Mesothelial cell of epicardium (in vitro differentiated cells): ENCODE results near the gene MTHFS. TPM values are rescaled to one million over a fixed set of nuclear protein-coding genes. Genes with fewer than 3 reads are reported as not detected.

ENCODE experiments used
- DNase-seq, 2 experiments: peaks; one replicate each; pipeline ENCODE4 v3.0.0; 2021; ENCODE audit warnings: low spot score in 2 of 2; ENCODE audit not compliant: unreplicated experiment in 2 of 2
- H3K27ac Mint-ChIP-seq: 2 replicates; pipeline ENCODE4 v1.8.0; 2021; ENCODE audit warnings: mixed read lengths
- H3K27me3 Mint-ChIP-seq: 2 replicates; pipeline ENCODE4 v1.8.0; 2021; ENCODE audit warnings: low read depth, mixed read lengths
- H3K36me3 Mint-ChIP-seq: 2 replicates; pipeline ENCODE4 v1.8.0; 2021; ENCODE audit warnings: mixed read lengths
- H3K4me1 Mint-ChIP-seq: 2 replicates; pipeline ENCODE4 v1.8.0; 2021; ENCODE audit warnings: mixed read lengths
- H3K4me3 Mint-ChIP-seq: 2 replicates; pipeline ENCODE4 v1.8.0; 2021; ENCODE audit warnings: mild to moderate bottlenecking, moderate library complexity, mixed read lengths
- H3K9me3 Mint-ChIP-seq: 2 replicates; pipeline ENCODE4 v1.8.0; 2021; ENCODE audit warnings: mixed read lengths
- total RNA-seq: library from RNA; stranded (reverse); gene quantifications from 3 replicates; pipeline ENCODE4 v1.2.1, GENCODE V29; 2021
- TF ChIP-seq, protein P1 (sequence below): fragments of 200-600 bp; sonication (generic); IDR thresholded peaks from one replicate; pipeline ENCODE4 v1.5.0; 2021; ENCODE audit warnings: antibody characterized with exemption; ENCODE audit not compliant: unreplicated experiment

MTHFS gene
- total RNA-seq, 1 donor from 2014 or later = 13.7 TPM

DNA sequence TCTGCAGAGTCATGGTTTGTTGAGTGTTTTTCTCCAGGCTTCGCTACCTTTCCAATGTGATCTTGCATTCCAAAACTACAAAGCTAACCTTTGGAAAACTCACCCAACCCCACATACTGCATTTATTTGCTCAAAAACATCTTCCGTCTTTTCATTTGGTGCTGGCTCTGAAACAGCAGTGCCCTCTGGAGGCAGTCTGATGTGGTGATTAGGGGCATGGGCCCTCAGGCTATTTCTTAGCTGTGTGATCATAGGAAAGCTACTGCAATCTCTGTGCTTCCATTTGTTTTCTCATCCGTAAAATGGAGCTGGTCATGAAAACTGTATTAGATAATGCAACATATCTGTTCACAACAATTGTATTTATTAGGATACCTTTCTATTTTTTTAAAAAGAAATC, 47.0 kb downstream of the MTHFS start:
- H3K9me3 Mint-ChIP-seq = no peaks in the 10 kb centered on the region
- no peaks in the 10 kb centered on the region for H3K4me1 Mint-ChIP-seq
- no peak for DNase-seq
- no peak overlapping the region for H3K27ac Mint-ChIP-seq
- no peak overlapping the region for H3K4me3 Mint-ChIP-seq
- peaks cover 7% of the 10 kb centered on the region for H3K36me3 Mint-ChIP-seq
- no peaks in the 10 kb centered on the region for H3K27me3 Mint-ChIP-seq
- TF ChIP-seq, protein P1, sequence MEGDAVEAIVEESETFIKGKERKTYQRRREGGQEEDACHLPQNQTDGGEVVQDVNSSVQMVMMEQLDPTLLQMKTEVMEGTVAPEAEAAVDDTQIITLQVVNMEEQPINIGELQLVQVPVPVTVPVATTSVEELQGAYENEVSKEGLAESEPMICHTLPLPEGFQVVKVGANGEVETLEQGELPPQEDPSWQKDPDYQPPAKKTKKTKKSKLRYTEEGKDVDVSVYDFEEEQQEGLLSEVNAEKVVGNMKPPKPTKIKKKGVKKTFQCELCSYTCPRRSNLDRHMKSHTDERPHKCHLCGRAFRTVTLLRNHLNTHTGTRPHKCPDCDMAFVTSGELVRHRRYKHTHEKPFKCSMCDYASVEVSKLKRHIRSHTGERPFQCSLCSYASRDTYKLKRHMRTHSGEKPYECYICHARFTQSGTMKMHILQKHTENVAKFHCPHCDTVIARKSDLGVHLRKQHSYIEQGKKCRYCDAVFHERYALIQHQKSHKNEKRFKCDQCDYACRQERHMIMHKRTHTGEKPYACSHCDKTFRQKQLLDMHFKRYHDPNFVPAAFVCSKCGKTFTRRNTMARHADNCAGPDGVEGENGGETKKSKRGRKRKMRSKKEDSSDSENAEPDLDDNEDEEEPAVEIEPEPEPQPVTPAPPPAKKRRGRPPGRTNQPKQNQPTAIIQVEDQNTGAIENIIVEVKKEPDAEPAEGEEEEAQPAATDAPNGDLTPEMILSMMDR = no peak

DNA sequence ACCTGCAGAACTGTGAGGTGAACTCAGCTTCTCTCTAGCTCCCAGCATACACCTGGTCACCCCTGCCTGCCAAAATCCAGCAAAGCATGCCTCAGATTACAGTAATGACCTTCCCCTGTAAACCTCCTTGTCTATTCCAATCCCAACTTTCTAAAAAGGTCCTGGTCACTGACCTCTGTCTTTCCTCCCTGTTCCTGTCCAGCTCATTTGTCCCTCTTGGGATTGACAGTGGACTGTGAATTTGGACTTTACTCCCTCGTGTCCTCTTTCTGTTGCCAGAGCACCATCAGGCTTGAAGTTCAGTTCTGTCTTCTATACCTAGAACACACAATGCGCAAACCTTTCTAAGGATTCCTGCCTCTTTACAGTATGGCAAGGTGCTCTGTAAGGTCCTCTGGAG, 50.3 kb downstream of the MTHFS start:
- no peak for DNase-seq
- Mint-ChIP-seq H3K9me3 (no peaks in the 10 kb centered on the region), H3K27me3 (no peaks in the 10 kb centered on the region), H3K4me1 (no peaks in the 10 kb centered on the region), H3K36me3 (peaks cover 18% of the 10 kb centered on the region), H3K27ac (no peak overlapping the region), H3K4me3 (no peak overlapping the region)
- TF ChIP-seq, protein P1 = no peak

DNA sequence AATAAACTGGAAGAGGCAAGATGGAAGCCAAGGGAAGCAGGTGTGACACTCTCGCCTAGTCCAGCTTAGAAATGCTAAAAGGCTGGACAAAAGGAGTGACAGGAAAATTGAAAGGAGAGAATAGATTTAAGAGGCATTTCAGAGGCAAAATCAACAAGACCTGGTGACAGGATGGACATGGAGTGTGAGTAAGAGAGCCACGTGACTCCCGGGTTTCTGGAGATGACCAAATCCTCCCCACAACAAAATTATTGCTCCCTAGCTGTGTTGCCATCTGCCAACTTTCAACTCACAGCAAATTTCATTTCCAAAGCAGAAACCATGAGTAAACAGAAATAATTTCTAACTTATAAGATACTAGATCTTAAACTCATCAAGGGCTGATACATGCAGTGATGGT, 52.6 kb downstream of the MTHFS start:
- Mint-ChIP-seq H3K36me3 (peaks cover 21% of the 10 kb centered on the region), H3K4me1 (no peaks in the 10 kb centered on the region), H3K27ac (no peak overlapping the region), H3K9me3 (no peaks in the 10 kb centered on the region), H3K27me3 (no peaks in the 10 kb centered on the region), H3K4me3 (no peak overlapping the region)
- TF ChIP-seq, protein P1 = no peak
- no peak for DNase-seq

DNA sequence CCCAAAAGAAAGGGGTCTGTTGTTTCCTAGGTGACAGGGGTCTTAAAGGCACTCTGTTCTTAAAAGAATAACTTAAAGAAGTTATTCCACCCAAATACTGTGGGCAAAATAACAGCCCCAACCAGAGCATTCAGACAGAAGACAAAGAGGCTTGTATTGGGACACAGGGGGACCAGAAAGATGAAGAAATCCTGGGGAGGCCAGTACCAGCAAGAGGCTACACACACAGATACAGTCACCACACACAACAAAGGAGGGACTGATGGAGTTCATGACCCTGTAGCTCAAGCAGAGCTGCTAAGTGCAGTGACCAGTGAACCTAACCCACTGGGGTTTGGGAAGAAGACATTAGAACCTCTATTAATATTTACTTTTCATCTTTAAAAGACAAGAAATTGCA, 59.0 kb downstream of the MTHFS start:
- Mint-ChIP-seq H3K9me3 (no peaks in the 10 kb centered on the region), H3K36me3 (peaks cover 25% of the 10 kb centered on the region), H3K27ac (no peak overlapping the region), H3K27me3 (no peaks in the 10 kb centered on the region), H3K4me3 (no peak overlapping the region), H3K4me1 (no peaks in the 10 kb centered on the region)
- TF ChIP-seq, protein P1 = no peak
- no peak for DNase-seq

DNA sequence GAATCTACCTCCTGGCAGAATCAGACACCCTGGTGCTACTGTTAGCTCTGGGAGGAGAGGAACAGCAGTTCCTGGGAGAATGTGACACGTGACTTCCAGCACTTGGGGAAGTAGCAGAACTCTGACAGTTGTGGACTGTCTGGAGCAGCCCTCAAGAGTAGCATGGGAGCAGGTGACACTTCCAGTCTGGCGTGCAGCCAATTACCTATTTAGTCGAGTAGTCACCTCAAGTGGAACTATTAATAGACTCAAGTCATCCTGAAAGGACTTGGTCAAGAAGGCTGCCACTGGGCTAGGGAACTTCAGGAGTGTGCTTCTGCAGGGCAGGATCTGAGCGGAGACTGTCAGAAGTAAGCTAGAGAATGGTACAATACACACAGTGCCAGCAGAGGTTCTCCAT, 62.3 kb downstream of the MTHFS start:
- TF ChIP-seq, protein P1 = no peak
- peaks cover 26% of the 10 kb centered on the region for H3K36me3 Mint-ChIP-seq
- H3K9me3 Mint-ChIP-seq = no peaks in the 10 kb centered on the region
- DNase-seq = no peak
- H3K4me3 Mint-ChIP-seq = no peak overlapping the region
- H3K27me3 Mint-ChIP-seq = no peaks in the 10 kb centered on the region
- no peaks in the 10 kb centered on the region for H3K4me1 Mint-ChIP-seq
- no peak overlapping the region for H3K27ac Mint-ChIP-seq
